Measurements from ENCODE around the gene COA3.
"Not testable (repeated sequence)": the region's sequence is repeated elsewhere in the genome, so short reads cannot be mapped to it uniquely, and the experiment has no call there.

Gene COA3

GRCh38 chr17:42774066-42774745 lies 24.3 kb downstream of the COA3 start:
- Histone ChIP-seq H3K4me3 (ENCODE audit: low read depth, low read length) (peak overlapping the region; percentile 97), H3K4me1 (no peaks in the 10 kb centered on the region), H3K36me3 (ENCODE audit: control insufficient read depth, insufficient read depth, low read length) (no peaks in the 10 kb centered on the region), H3K27ac (no peak overlapping the region), H2AFZ (peak overlapping the region; percentile 77), H3K9me3 (ENCODE audit: control insufficient read depth, low read length) (no peaks in the 10 kb centered on the region), H3K27me3 (ENCODE audit: control insufficient read depth, insufficient read depth, low read length) (no peaks in the 10 kb centered on the region), H3K79me2 (no peaks in the 10 kb centered on the region), H3K4me2 (ENCODE audit: low read length) (peak overlapping the region; percentile 88), H3K9ac (no peak overlapping the region)
- TF ChIP-seq, protein P1, sequence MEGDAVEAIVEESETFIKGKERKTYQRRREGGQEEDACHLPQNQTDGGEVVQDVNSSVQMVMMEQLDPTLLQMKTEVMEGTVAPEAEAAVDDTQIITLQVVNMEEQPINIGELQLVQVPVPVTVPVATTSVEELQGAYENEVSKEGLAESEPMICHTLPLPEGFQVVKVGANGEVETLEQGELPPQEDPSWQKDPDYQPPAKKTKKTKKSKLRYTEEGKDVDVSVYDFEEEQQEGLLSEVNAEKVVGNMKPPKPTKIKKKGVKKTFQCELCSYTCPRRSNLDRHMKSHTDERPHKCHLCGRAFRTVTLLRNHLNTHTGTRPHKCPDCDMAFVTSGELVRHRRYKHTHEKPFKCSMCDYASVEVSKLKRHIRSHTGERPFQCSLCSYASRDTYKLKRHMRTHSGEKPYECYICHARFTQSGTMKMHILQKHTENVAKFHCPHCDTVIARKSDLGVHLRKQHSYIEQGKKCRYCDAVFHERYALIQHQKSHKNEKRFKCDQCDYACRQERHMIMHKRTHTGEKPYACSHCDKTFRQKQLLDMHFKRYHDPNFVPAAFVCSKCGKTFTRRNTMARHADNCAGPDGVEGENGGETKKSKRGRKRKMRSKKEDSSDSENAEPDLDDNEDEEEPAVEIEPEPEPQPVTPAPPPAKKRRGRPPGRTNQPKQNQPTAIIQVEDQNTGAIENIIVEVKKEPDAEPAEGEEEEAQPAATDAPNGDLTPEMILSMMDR (IDR thresholded peaks at IDR 0.05), result no peak

GRCh38 chr17:42773290-42774035 lies 25.0 kb downstream of the COA3 start, which contains the start of gene VPS25:
Gene VPS25 (plus strand): TSS chr17:42773449. CDS start chr17:42773476, 27 bp downstream.
- Histone ChIP-seq H3K9ac (peak within 1 kb of the TSS; percentile 15), H3K4me2 (ENCODE audit: low read length) (peak within 1 kb of the TSS; percentile 88), H3K4me3 (ENCODE audit: low read depth, low read length) (peak within 1 kb of the TSS; percentile 97), H2AFZ (peak within 1 kb of the TSS; percentile 77), H3K27me3 (ENCODE audit: control insufficient read depth, insufficient read depth, low read length) (no peaks in the 10 kb centered on the region), H3K4me1 (no peaks in the 10 kb centered on the region), H3K27ac (peak within 1 kb of the TSS; percentile 40), H3K9me3 (ENCODE audit: control insufficient read depth, low read length) (no peaks in the 10 kb centered on the region), H3K36me3 (ENCODE audit: control insufficient read depth, insufficient read depth, low read length) (no peaks in the 10 kb centered on the region), H3K79me2 (no peaks in the 10 kb centered on the region)
- TF ChIP-seq, protein P1 (IDR thresholded peaks at IDR 0.05), result no peak

GRCh38 chr17:42772945-42773289 lies 25.6 kb downstream of the COA3 start:
- TF ChIP-seq, protein P1 (IDR thresholded peaks at IDR 0.05), result no peak
- Histone ChIP-seq H3K9me3 (ENCODE audit: control insufficient read depth, low read length) (no peaks in the 10 kb centered on the region), H3K9ac (no peak overlapping the region), H3K27me3 (ENCODE audit: control insufficient read depth, insufficient read depth, low read length) (no peaks in the 10 kb centered on the region), H3K4me3 (ENCODE audit: low read depth, low read length) (peak overlapping the region; percentile 97), H3K4me1 (no peaks in the 10 kb centered on the region), H3K36me3 (ENCODE audit: control insufficient read depth, insufficient read depth, low read length) (no peaks in the 10 kb centered on the region), H2AFZ (peak overlapping the region; percentile 77), H3K79me2 (no peaks in the 10 kb centered on the region), H3K4me2 (ENCODE audit: low read length) (peak overlapping the region; percentile 88), H3K27ac (peak overlapping the region; percentile 40)

GRCh38 chr17:42769964-42770363 lies 28.5 kb downstream of the COA3 start:
- H3K9me3 ChIP-seq (ENCODE audit: control insufficient read depth, low read length); H3K4me3 ChIP-seq (ENCODE audit: low read depth, low read length); H2AFZ ChIP-seq; H3K9ac ChIP-seq; H3K27ac ChIP-seq; H3K79me2 ChIP-seq; H3K4me1 ChIP-seq; H3K4me2 ChIP-seq (ENCODE audit: low read length); H3K27me3 ChIP-seq (ENCODE audit: control insufficient read depth, insufficient read depth, low read length); H3K36me3 ChIP-seq (ENCODE audit: control insufficient read depth, insufficient read depth, low read length): not testable (repeated sequence)

DNA sequence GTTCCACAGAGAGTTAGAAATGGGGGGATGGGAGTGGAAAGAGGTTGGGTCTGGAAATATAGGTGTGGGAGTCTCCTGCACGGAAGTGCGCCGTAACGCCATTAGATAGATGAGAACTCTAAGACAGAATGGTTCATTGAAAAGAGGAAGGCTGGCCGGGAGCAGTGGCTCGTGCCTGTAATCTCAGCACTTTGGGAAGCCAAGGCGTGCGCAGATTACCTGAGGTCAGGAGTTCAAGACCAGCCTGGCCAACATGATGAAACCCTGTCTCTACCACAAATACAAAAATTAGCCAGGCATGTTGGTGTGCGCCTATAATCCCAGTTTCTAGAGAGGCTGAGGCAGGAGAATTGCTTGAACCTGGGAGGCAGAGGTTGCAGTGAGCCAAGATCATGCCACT lies 30.5 kb downstream of the COA3 start:
- not testable (repeated sequence) for H3K79me2 ChIP-seq; H3K27me3 ChIP-seq (ENCODE audit: control insufficient read depth, insufficient read depth, low read length); H3K27ac ChIP-seq; H3K9me3 ChIP-seq (ENCODE audit: control insufficient read depth, low read length); H3K4me3 ChIP-seq (ENCODE audit: low read depth, low read length); H3K36me3 ChIP-seq (ENCODE audit: control insufficient read depth, insufficient read depth, low read length); H3K9ac ChIP-seq; H2AFZ ChIP-seq; H3K4me1 ChIP-seq; H3K4me2 ChIP-seq (ENCODE audit: low read length)
